ENCODE results near the gene KIAA1958. TPM values are rescaled to one million over a fixed set of nuclear protein-coding genes. Genes with fewer than 3 reads are reported as not detected.

Gene KIAA1958
- total RNA-seq, 1 experiment from 2014 or later: 1.7 TPM

- DNase-seq (ENCODE audit: low read depth): no peak
Observed at GRCh38 chr9:112529316-112529715, 42.7 kb downstream of the KIAA1958 start.

GRCh38 chr9:112530751-112531205 is 44.2 kb downstream of the KIAA1958 start:
- no peak for DNase-seq (ENCODE audit: low read depth)

GRCh38 chr9:112531666-112532282 is 45.1 kb downstream of the KIAA1958 start:
- DNase-seq (ENCODE audit: low read depth): no peak

GRCh38 chr9:112532427-112532826 is 45.8 kb downstream of the KIAA1958 start:
- peak; percentile 9 for DNase-seq (ENCODE audit: low read depth)

- no peak for DNase-seq (ENCODE audit: low read depth)
Observed at GRCh38 chr9:112533660-112534059, 47.0 kb downstream of the KIAA1958 start.

GRCh38 chr9:112535301-112535700 is 48.7 kb downstream of the KIAA1958 start:
- no peak for DNase-seq (ENCODE audit: low read depth)

GRCh38 chr9:112535811-112536210 is 49.2 kb downstream of the KIAA1958 start:
- no peak for DNase-seq (ENCODE audit: low read depth)

- no peak for DNase-seq (ENCODE audit: low read depth)
Observed at GRCh38 chr9:112537561-112537960, 50.9 kb downstream of the KIAA1958 start.

GRCh38 chr9:112540800-112541199 is 54.2 kb downstream of the KIAA1958 start:
- no peak for DNase-seq (ENCODE audit: low read depth)

- no peak for DNase-seq (ENCODE audit: low read depth)
Observed at GRCh38 chr9:112541685-112542084, 55.1 kb downstream of the KIAA1958 start.

- DNase-seq (ENCODE audit: low read depth): no peak
Observed at GRCh38 chr9:112542593-112543292, 56.1 kb downstream of the KIAA1958 start.

GRCh38 chr9:112544477-112544876 is 57.9 kb downstream of the KIAA1958 start:
- no peak for DNase-seq (ENCODE audit: low read depth)

GRCh38 chr9:112545237-112545636 is 58.6 kb downstream of the KIAA1958 start:
- DNase-seq (ENCODE audit: low read depth): no peak

- peak; percentile 30 for DNase-seq (ENCODE audit: low read depth)
Observed at GRCh38 chr9:112546149-112547012, 59.8 kb downstream of the KIAA1958 start.

- no peak for DNase-seq (ENCODE audit: low read depth)
Observed at GRCh38 chr9:112548051-112548440, 61.4 kb downstream of the KIAA1958 start.

GRCh38 chr9:112548836-112549595 is 62.4 kb downstream of the KIAA1958 start:
- DNase-seq (ENCODE audit: low read depth): no peak

GRCh38 chr9:112550531-112550930 is 63.9 kb downstream of the KIAA1958 start:
- no peak for DNase-seq (ENCODE audit: low read depth)

GRCh38 chr9:112551641-112552040 is 65.0 kb downstream of the KIAA1958 start:
- DNase-seq (ENCODE audit: low read depth): no peak

GRCh38 chr9:112552229-112553056 is 65.8 kb downstream of the KIAA1958 start:
- DNase-seq (ENCODE audit: low read depth): no peak

- DNase-seq (ENCODE audit: low read depth): no peak
Observed at GRCh38 chr9:112553256-112553826, 66.7 kb downstream of the KIAA1958 start.
